H1 (cell line): ENCODE data around the gene SPHK1. TPM values are rescaled to one million over a fixed set of nuclear protein-coding genes. Genes with fewer than 3 reads are reported as not detected.

Experiments
- CHD2 ChIP-seq: IDR thresholded peaks from 2 replicates; pipeline ENCODE4 v1.6.1; 2012; ENCODE audit warnings: low read length, improper control_type of control experiment
- E2F6 ChIP-seq: IDR thresholded peaks from 2 replicates; pipeline ENCODE4 v1.6.1; 2012; ENCODE audit warnings: inconsistent platforms
- EZH2 ChIP-seq: fragments of 200-600 bp; sonication (generic); IDR thresholded peaks from 2 replicates; pipeline ENCODE4 v1.7.1; 2012; ENCODE audit warnings: low read depth, mild to moderate bottlenecking, moderate library complexity, low read length, inconsistent platforms; ENCODE audit not compliant: severe bottlenecking
- HDAC6 ChIP-seq: IDR thresholded peaks from one replicate; pipeline ENCODE4 v1.7.1; 2012; ENCODE audit warnings: low read depth, mild to moderate bottlenecking, inconsistent platforms, low read length, moderate library complexity
- KDM4A ChIP-seq: IDR thresholded peaks from one replicate; pipeline ENCODE4 v1.7.1; 2012; ENCODE audit warnings: low read depth, mild to moderate bottlenecking, moderate library complexity, low read length, inconsistent platforms; ENCODE audit not compliant: severe bottlenecking
- RAD21 ChIP-seq, 2 experiments: IDR thresholded peaks in 1 of 2; conservative IDR thresholded peaks in 1 of 2; 2 replicates each; pipeline ENCODE4 v1.6.1; 2011; ENCODE audit warnings: low read depth in 2 of 2, low read length in 2 of 2, improper control_type of control experiment in 1 of 2, inconsistent platforms in 1 of 2, mild to moderate bottlenecking in 1 of 2, moderate library complexity in 1 of 2
- SIX5 ChIP-seq: IDR thresholded peaks from 2 replicates; pipeline ENCODE4 v1.6.1; 2011; ENCODE audit warnings: mild to moderate bottlenecking, low read depth, low read length
- polyA plus RNA-seq, 7 experiments: library from polyadenylated mRNA; depleted of rRNA in 3 of 7; stranded (reverse) in 5 of 7; unstranded in 2 of 7; fragments of >200 nt in 5 of 7; fragments of 200-250 nt in 2 of 7; gene quantifications; 1 replicate in 5 of 7; 2 replicates in 1 of 7; 4 replicates in 1 of 7; pipeline versions ENCODE4 v1.2.1 to v1.2.3, GENCODE V29; 2011 to 2013; ENCODE audit warnings: missing spikeins in 2 of 7, mixed read lengths in 2 of 7
- total RNA-seq: library from RNA; stranded (reverse); fragmentation: NEBNext Ultra II Directional; extraction: Animal tissue kit (Norgen Biotek cat#: 25700); gene quantifications from 2 replicates; pipeline ENCODE4 v1.2.1, GENCODE V29; 2021
- TF ChIP-seq, protein P1 (sequence below), 3 experiments: IDR thresholded peaks; 1 replicate in 2 of 3; 2 replicates in 1 of 3; pipeline versions ENCODE4 v1.5.1 to v1.6.1; 2011; ENCODE audit warnings: low read length in 3 of 3, mild to moderate bottlenecking in 3 of 3, inconsistent platforms in 2 of 3, low read depth in 1 of 3, moderate library complexity in 1 of 3; ENCODE audit not compliant: insufficient read depth in 1 of 3; ENCODE audit errors: control extremely low read depth in 1 of 3

The SPHK1 gene
- total and polyA plus RNA-seq, 2 of the 8 experiments (the other 6 are each of a cell fraction or from before 2014, with no cell fraction given) = 2.4 TPM

DNA sequence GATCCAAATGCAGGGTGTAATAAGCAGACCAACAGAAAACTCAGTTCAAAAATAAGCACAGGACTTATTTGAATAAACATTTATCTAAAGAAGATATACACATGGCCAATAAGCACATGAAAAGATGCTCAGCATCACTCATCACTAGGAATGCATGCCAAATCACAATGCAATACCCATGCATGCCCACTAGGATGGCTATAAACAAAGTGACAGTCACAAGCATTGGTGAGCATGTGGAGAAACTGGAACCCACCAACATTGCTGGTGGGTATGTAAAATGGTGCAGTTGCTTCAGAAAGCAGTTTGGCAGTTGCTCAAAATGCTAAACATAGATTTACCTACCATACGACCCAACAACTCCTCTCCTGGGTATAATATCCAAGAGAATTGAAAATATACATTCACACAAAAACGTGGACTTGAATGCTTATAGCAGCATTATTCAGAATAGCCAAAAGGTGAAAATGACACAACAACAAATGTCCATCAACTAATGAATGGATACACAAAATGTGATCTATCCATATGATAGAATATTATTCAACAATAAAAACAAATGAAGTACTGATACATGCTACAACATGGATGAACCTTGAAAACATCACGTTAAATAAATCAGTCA, 48.4 kb downstream of the SPHK1 start (continued):
- no peak for TF ChIP-seq EZH2
- TF ChIP-seq, protein P1, sequence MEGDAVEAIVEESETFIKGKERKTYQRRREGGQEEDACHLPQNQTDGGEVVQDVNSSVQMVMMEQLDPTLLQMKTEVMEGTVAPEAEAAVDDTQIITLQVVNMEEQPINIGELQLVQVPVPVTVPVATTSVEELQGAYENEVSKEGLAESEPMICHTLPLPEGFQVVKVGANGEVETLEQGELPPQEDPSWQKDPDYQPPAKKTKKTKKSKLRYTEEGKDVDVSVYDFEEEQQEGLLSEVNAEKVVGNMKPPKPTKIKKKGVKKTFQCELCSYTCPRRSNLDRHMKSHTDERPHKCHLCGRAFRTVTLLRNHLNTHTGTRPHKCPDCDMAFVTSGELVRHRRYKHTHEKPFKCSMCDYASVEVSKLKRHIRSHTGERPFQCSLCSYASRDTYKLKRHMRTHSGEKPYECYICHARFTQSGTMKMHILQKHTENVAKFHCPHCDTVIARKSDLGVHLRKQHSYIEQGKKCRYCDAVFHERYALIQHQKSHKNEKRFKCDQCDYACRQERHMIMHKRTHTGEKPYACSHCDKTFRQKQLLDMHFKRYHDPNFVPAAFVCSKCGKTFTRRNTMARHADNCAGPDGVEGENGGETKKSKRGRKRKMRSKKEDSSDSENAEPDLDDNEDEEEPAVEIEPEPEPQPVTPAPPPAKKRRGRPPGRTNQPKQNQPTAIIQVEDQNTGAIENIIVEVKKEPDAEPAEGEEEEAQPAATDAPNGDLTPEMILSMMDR (IDR thresholded peaks at IDR 0.05; ENCODE audit: control extremely low read depth in 1 of 3, insufficient read depth in 1 of 3, low read depth in 1 of 3, low read length in 3 of 3) = peak in 2 of 3 experiments; percentile 35 to 72; a peak in 2 of 4 replicates
- TF ChIP-seq KDM4A = no peak
- TF ChIP-seq RAD21 (IDR thresholded peaks at IDR 0.05 in 1 of 2, conservative IDR thresholded peaks at IDR 0.05 in 1 of 2; ENCODE audit: low read depth in 2 of 2, low read length in 2 of 2) = peak in 1 of 2 experiments; percentile 7; a peak in 1 of 4 replicates
- no peak for TF ChIP-seq HDAC6
- no peak for TF ChIP-seq CHD2
- TF ChIP-seq E2F6 = no peak
- no peak for TF ChIP-seq SIX5
